Body of pancreas (tissue), 4 donors: ENCODE results near the gene DYRK1A.

Source experiments
- POLR2A ChIP-seq, 3 donors: fragments of 450-650 bp; IDR thresholded peaks; one replicate each; pipeline ENCODE4 v1.6.1; 2016; ENCODE audit warnings: antibody characterized with exemption in 3 of 3, mild to moderate bottlenecking in 2 of 3
- TF ChIP-seq, protein P1 (sequence below), 7 experiments: fragments of 450-650 bp in 4 of 7; fragments of 200-600 bp in 3 of 7; sonication (generic) in 3 of 7; IDR thresholded peaks; one replicate each; pipeline ENCODE4 v1.5.1; 2016 to 2019; ENCODE audit warnings: antibody characterized with exemption in 7 of 7

DNA sequence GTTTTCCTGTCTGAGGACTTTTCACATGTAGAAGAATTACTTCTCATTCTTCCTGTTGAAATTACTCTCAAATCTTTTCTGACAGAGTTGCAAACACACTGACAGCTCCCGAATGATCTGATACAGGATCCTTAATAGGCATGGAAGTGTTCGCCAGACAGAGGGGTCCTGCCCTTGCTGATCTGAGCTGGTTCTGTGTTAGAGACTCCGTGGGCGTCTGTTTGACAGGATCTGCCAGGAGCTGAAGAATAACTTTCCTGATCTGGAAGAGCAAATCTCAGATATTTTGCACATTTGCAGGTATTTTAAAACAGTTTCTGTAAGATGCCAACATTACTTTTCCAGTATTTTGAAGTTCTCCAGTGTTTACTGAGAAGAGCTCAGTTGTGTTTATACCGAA, 202.3 kb downstream of the DYRK1A start:
- TF ChIP-seq, protein P1, sequence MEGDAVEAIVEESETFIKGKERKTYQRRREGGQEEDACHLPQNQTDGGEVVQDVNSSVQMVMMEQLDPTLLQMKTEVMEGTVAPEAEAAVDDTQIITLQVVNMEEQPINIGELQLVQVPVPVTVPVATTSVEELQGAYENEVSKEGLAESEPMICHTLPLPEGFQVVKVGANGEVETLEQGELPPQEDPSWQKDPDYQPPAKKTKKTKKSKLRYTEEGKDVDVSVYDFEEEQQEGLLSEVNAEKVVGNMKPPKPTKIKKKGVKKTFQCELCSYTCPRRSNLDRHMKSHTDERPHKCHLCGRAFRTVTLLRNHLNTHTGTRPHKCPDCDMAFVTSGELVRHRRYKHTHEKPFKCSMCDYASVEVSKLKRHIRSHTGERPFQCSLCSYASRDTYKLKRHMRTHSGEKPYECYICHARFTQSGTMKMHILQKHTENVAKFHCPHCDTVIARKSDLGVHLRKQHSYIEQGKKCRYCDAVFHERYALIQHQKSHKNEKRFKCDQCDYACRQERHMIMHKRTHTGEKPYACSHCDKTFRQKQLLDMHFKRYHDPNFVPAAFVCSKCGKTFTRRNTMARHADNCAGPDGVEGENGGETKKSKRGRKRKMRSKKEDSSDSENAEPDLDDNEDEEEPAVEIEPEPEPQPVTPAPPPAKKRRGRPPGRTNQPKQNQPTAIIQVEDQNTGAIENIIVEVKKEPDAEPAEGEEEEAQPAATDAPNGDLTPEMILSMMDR (IDR thresholded peaks at IDR 0.05), result no peak
- no peak for TF ChIP-seq POLR2A (IDR thresholded peaks at IDR 0.05)
